ENCODE measurements around the gene BRIX1.

GRCh38 chr5:34967540-34967939, 52.0 kb downstream of the BRIX1 start:
- TF ChIP-seq, protein P1, sequence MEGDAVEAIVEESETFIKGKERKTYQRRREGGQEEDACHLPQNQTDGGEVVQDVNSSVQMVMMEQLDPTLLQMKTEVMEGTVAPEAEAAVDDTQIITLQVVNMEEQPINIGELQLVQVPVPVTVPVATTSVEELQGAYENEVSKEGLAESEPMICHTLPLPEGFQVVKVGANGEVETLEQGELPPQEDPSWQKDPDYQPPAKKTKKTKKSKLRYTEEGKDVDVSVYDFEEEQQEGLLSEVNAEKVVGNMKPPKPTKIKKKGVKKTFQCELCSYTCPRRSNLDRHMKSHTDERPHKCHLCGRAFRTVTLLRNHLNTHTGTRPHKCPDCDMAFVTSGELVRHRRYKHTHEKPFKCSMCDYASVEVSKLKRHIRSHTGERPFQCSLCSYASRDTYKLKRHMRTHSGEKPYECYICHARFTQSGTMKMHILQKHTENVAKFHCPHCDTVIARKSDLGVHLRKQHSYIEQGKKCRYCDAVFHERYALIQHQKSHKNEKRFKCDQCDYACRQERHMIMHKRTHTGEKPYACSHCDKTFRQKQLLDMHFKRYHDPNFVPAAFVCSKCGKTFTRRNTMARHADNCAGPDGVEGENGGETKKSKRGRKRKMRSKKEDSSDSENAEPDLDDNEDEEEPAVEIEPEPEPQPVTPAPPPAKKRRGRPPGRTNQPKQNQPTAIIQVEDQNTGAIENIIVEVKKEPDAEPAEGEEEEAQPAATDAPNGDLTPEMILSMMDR (IDR thresholded peaks at IDR 0.05), result no peak
- no peak for TF ChIP-seq POLR2A (IDR thresholded peaks at IDR 0.05)
